ENCODE results near the gene ZNF621. TPM values are rescaled to one million over a fixed set of nuclear protein-coding genes. Genes with fewer than 3 reads are reported as not detected.

Gene ZNF621
- total and polyA plus RNA-seq, 9 of the 15 experiments (the other 6 are each of a cell fraction or from before 2014, with no cell fraction given) = 4.7 to 28.9 (median 20.6) TPM

DNA sequence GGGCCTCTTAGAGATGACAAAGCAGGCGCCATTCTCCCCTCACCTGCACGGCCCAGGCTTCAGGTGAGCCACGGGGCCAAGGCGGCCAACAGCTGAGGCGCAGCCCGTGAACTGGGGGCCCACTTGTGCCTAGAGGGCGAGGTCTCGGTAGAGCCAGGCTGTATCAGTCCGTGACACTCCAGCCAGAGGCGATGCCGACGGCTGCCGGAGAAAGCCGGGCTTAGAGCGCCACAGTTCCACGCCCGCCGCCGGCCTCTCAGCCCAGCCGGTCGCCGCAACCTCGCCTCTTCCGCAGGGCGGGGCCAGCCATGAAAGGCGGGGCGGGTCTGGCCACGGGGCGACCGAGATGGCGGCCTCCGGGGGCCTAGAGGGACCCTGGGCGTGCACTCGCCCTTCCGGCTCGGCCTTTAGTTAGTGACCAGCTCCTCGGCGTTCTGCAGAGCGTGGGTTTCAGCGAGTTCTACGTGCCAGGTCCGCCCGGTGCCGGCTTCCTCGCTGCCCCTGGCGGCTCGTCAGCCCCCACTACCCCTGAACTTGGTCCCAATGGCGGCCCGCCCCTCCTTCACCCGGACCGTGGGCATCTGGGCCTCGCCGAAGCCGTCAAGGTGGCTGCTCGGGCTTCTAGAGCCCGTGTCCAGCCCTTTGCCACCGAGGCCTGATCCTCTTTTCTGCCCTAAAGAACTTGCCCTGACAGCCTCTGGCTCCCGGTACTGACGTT is at the start of gene ZNF621 (continued):
- TF ChIP-seq PHF8 (IDR thresholded peaks at IDR 0.05; ENCODE audit: borderline replicate concordance, low read length) = peak; percentile 100
- peak; percentile 48; the same call in 1 of the 2 replicates for TF ChIP-seq ZNF263 (CRISPR knock-in tag; IDR thresholded peaks at IDR 0.05; ENCODE audit: borderline replicate concordance)
- TF ChIP-seq MAFF (IDR thresholded peaks at IDR 0.05; ENCODE audit: low read length) = no peak
- TF ChIP-seq, protein P1, sequence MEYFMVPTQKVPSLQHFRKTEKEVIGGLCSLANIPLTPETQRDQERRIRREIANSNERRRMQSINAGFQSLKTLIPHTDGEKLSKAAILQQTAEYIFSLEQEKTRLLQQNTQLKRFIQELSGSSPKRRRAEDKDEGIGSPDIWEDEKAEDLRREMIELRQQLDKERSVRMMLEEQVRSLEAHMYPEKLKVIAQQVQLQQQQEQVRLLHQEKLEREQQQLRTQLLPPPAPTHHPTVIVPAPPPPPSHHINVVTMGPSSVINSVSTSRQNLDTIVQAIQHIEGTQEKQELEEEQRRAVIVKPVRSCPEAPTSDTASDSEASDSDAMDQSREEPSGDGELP (CRISPR knock-in tag; IDR thresholded peaks at IDR 0.05; ENCODE audit: borderline replicate concordance) = peak; percentile 97
- TF ChIP-seq, protein P2, sequence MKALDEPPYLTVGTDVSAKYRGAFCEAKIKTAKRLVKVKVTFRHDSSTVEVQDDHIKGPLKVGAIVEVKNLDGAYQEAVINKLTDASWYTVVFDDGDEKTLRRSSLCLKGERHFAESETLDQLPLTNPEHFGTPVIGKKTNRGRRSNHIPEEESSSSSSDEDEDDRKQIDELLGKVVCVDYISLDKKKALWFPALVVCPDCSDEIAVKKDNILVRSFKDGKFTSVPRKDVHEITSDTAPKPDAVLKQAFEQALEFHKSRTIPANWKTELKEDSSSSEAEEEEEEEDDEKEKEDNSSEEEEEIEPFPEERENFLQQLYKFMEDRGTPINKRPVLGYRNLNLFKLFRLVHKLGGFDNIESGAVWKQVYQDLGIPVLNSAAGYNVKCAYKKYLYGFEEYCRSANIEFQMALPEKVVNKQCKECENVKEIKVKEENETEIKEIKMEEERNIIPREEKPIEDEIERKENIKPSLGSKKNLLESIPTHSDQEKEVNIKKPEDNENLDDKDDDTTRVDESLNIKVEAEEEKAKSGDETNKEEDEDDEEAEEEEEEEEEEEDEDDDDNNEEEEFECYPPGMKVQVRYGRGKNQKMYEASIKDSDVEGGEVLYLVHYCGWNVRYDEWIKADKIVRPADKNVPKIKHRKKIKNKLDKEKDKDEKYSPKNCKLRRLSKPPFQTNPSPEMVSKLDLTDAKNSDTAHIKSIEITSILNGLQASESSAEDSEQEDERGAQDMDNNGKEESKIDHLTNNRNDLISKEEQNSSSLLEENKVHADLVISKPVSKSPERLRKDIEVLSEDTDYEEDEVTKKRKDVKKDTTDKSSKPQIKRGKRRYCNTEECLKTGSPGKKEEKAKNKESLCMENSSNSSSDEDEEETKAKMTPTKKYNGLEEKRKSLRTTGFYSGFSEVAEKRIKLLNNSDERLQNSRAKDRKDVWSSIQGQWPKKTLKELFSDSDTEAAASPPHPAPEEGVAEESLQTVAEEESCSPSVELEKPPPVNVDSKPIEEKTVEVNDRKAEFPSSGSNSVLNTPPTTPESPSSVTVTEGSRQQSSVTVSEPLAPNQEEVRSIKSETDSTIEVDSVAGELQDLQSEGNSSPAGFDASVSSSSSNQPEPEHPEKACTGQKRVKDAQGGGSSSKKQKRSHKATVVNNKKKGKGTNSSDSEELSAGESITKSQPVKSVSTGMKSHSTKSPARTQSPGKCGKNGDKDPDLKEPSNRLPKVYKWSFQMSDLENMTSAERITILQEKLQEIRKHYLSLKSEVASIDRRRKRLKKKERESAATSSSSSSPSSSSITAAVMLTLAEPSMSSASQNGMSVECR (CRISPR knock-in tag; IDR thresholded peaks at IDR 0.05) = peak; percentile 82
- TF ChIP-seq MYNN (IDR thresholded peaks at IDR 0.05) = no peak
- no peak for TF ChIP-seq MYNN (CRISPR knock-in tag; IDR thresholded peaks at IDR 0.05)
- peak; percentile 14; the same call in 1 of the 2 replicates for TF ChIP-seq HIVEP1 (CRISPR knock-in tag; IDR thresholded peaks at IDR 0.05)
- TF ChIP-seq SREBF1 (IDR thresholded peaks at IDR 0.05; ENCODE audit: borderline replicate concordance, low read depth, low read length) = no peak
- peak; percentile 37; the same call in 1 of the 2 replicates for TF ChIP-seq GTF2F1 (IDR thresholded peaks at IDR 0.05; ENCODE audit: low read depth, low read length)
- TF ChIP-seq, protein P3, sequence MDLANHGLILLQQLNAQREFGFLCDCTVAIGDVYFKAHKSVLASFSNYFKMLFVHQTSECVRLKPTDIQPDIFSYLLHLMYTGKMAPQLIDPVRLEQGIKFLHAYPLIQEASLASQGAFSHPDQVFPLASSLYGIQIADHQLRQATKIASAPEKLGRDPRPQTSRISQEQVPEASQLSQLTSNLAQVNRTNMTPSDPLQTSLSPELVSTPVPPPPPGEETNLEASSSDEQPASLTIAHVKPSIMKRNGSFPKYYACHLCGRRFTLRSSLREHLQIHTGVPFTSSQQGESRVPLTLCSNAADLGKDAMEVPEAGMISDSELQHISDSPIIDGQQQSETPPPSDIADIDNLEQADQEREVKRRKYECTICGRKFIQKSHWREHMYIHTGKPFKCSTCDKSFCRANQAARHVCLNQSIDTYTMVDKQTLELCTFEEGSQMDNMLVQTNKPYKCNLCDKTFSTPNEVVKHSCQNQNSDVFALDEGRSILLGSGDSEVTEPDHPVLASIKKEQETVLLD (IDR thresholded peaks at IDR 0.05) = no peak; the same call in 1 of the 2 replicates
- TF ChIP-seq NUFIP1 (IDR thresholded peaks at IDR 0.05; ENCODE audit: partially characterized antibody) = no peak
- TF ChIP-seq NRF1 (conservative IDR thresholded peaks at IDR 0.05 in 1 of 2, IDR thresholded peaks at IDR 0.05 in 1 of 2) = peak; percentile 22 to 37; a peak in 1 of 4 replicates
- TF ChIP-seq, protein P4, sequence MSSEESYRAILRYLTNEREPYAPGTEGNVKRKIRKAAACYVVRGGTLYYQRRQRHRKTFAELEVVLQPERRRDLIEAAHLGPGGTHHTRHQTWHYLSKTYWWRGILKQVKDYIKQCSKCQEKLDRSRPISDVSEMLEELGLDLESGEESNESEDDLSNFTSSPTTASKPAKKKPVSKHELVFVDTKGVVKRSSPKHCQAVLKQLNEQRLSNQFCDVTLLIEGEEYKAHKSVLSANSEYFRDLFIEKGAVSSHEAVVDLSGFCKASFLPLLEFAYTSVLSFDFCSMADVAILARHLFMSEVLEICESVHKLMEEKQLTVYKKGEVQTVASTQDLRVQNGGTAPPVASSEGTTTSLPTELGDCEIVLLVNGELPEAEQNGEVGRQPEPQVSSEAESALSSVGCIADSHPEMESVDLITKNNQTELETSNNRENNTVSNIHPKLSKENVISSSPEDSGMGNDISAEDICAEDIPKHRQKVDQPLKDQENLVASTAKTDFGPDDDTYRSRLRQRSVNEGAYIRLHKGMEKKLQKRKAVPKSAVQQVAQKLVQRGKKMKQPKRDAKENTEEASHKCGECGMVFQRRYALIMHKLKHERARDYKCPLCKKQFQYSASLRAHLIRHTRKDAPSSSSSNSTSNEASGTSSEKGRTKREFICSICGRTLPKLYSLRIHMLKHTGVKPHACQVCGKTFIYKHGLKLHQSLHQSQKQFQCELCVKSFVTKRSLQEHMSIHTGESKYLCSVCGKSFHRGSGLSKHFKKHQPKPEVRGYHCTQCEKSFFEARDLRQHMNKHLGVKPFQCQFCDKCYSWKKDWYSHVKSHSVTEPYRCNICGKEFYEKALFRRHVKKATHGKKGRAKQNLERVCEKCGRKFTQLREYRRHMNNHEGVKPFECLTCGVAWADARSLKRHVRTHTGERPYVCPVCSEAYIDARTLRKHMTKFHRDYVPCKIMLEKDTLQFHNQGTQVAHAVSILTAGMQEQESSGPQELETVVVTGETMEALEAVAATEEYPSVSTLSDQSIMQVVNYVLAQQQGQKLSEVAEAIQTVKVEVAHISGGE (CRISPR knock-in tag; IDR thresholded peaks at IDR 0.05) = peak in 1 of 3 experiments; percentile 90; a peak in 3 of 6 replicates
- TF ChIP-seq, protein P5, sequence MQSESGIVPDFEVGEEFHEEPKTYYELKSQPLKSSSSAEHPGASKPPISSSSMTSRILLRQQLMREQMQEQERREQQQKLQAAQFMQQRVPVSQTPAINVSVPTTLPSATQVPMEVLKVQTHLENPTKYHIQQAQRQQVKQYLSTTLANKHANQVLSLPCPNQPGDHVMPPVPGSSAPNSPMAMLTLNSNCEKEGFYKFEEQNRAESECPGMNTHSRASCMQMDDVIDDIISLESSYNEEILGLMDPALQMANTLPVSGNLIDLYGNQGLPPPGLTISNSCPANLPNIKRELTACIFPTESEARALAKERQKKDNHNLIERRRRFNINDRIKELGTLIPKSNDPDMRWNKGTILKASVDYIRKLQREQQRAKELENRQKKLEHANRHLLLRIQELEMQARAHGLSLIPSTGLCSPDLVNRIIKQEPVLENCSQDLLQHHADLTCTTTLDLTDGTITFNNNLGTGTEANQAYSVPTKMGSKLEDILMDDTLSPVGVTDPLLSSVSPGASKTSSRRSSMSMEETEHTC (IDR thresholded peaks at IDR 0.05) = peak; percentile 42; the same call in 1 of the 2 replicates
